HG02623 (cell line): ENCODE data around the gene NBPF11.
"Not testable (repeated sequence)": the region's sequence is repeated elsewhere in the genome, so short reads cannot be mapped to it uniquely, and the experiment has no call there.

Source experiments
- ATAC-seq: cut with Tn5 transposase; IDR thresholded peaks from one replicate; pipeline ENCODE4 v1.9.1; 2021; ENCODE audit warnings: moderate library complexity; ENCODE audit not compliant: unreplicated experiment

NBPF11 gene

DNA sequence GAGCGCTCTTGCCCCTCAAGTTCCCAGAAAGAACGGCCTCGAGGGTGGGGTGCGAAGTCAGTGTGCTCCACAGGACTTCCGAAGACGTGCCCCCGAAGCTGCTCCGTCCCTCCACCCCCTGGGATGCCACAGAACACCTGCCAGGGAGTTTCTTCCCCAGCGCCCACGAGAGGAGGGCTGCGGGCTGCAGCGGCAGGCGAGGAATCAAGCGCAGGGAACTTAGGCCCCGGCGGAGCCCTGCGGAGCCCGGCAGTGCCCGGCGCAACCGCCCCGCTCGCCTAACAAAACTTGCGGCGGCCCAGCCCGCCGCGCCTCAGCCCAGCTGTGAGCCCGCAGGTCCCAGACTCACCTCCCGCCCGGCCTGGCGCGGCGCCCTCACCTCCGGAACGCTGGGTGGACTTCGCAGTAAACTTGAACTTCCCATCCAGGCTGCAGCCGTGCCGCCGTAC lies 686 bp downstream of the NBPF11 start:
- peak; percentile 6 for ATAC-seq

DNA sequence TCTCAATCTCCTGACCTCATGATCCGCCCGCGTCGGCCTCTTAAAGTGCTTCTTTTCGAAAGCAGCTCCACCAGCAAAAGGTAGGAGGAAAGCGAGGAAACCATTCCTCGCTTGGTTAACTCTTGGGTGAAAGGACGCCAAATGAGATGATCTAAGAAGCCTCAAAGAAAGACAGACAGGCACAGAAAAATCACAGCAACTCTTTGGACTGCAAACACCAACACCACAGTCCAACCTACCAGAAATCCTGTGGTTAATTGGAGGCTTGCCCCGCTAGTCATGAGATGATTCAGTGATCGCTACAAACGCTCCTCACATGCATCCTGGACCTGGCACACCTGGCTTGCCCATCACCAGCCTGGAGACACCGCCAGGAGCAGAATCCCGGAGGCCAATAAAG lies 1.1 kb downstream of the NBPF11 start:
- not testable (repeated sequence) for ATAC-seq

DNA sequence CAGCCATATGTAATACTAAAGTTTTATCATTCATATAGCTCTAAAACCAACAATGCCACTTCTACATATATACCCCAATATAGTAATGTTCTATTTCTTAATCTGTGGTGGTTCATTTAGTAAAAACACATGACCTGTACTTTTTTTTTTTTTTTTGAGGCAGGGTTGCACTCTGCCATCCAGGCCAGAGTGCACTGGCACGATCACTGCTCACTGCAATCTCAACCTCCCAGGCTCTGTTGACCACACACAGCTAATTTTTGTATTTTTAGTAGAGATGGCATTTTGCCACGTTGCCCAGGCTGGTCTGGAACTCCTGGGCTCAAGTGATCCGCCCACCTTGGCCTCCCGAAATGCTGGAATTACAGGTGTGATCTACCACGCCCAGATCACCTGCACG lies 2.1 kb downstream of the NBPF11 start:
- not testable (repeated sequence) for ATAC-seq

DNA sequence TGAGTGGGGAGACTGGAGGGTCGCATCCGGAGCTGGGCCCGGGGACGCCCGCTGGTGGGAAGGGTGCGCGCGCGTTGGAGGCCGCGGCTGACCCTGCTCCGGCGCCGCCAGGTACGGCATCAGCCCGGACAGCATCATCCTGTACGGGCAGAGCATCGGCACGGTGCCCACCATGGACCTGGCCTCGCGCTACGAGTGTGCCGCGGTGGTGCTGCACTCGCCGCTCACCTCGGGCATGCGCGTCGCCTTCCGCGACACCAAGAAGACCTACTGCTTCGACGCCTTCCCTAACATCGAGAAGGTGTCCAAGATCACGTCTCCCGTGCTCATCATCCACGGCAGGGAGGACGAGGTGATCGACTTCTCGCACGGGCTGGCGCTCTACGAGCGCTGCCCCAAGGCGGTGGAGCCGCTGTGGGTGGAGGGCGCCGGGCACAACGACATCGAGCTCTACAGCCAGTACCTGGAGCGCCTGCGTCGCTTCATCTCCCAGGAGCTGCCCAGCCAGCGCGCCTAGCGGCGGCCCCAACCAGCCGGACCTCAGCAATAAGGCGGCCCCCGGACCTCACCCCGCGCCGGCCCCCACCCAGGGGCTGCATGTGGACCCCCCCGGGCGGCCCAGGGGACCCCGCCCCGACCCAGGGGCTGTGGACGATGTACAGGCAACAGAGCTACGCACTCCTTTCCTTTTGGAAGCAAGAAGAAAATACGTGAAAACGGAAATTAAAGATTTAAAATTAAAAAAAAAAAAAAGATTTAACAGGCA lies 2.8 kb downstream of the NBPF11 start:
- not testable (repeated sequence) for ATAC-seq

DNA sequence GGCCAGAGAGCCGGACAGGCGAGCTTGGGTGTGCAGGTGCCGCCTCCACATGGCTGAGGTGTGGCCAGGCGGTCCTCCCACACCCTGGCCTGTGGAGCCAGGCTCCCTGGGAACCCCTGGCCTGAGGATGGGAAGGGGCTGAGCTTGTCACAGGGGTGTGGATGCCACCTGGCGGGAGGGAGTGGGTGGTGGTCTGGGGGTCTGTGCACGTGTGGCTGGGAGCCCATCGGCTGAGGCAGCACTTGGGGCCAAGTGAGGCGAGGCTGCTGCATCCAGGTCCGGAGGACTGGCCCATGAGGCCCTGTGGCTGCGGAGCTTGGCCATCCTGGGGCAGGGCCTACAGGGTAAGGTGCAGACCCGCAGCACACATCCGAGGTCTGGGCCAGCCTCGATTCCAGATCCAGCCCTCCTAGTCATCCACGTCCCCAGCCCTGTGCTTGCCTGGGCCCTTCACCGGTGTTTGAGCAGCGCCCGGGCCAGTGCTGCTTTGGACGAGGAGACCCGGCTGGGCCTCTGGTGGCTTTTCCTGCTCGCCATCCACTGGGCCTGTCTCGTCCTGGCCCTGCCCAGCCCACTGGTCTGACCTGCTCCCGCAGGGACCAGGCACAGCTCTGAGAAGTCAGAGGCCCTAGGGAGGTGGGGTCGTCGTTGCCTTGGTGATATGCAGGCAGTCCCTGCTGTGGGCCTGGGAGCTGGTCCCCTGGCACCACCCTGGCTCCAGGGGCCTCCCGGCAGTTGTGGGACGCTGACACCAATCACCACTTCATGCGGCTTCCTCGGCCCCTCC lies 4.8 kb downstream of the NBPF11 start:
- not testable (repeated sequence) for ATAC-seq

DNA sequence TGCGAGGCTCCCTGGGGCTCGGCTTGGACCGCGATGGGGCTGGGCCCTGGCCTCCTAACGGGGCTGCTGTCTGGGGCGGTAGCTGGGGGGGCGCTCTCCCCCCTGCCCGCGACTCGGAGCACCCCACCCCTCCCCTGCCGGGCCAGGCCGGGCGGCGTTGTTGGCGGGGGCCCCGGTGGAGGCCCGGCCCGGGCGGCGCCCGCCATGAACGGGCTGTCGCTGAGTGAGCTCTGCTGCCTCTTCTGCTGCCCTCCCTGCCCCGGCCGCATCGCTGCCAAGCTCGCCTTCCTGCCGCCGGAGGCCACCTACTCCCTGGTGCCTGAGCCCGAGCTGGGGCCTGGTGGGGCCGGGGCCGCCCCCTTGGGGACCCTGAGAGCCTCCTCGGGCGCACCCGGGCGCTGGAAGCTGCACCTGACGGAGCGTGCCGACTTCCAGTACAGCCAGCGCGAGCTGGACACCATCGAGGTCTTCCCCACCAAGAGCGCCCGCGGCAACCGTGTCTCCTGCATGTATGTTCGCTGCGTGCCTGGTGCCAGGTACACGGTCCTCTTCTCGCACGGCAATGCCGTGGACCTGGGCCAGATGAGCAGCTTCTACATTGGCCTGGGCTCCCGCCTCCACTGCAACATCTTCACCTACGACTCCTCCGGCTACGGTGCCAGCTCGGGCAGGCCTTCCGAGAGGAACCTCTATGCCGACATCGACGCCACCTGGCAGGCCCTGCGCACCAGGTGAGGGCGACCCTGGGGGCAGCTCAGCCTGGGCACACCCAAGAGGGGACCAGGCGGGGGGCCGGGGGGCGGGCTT lies 5.7 kb downstream of the NBPF11 start:
- not testable (repeated sequence) for ATAC-seq

DNA sequence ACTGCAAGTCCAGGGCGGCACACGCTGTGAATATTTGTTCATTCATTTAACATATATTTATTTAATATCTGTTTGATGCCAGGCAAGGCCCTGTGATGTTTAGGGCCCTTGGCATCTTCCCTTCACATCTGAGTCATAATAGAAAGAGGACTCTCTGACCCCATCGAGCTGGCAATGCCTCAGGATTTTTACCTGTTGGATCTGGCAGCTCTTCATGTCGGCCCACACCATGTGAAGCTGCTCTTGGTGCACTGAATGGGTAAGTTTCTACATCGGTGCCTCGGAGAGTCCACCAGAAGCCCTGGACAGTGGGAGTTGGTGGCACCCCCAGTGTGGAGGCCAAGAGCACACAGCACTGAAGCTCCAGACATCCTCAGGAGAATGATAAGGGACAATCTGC lies 8.9 kb downstream of the NBPF11 start:
- not testable (repeated sequence) for ATAC-seq

DNA sequence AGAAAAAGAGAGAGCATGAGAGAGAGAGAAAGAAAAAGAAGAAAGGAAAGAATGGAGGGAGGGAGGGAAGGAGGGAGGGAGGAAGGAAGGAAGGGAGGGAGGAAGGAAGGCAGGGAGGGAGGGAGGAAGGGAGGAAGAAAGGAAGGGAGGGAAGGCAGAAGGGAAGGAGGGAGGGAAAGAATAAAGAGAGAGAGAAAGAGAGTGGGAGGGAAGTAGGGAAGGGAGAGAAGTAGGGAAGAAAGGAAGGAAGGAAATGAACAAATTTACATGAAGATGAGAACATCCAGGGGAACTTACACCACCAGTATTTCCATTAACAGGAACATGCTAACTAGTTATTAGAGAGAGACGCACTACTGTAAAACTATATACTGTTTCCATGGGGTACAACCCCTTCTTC lies 10.1 kb downstream of the NBPF11 start:
- ATAC-seq = not testable (repeated sequence)

DNA sequence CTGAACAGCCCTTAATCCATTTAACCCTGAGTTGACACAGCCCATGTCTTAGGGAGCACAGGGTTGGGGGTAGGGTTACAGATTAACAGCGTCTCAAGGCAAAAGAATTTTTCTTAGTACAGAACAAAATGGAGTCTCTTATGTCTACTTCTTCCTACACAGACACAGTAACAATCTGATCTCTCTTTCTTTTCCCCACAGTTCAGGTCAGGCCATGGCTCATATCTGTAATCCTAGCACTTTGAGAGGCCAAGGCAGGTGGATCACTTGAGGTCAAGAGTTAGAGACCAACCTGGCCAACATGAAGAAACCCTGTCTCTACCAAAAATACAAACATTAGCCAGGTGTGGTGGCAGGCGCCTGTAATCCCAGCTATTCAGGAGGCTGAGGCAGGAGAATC lies 13.5 kb downstream of the NBPF11 start:
- not testable (repeated sequence) for ATAC-seq

DNA sequence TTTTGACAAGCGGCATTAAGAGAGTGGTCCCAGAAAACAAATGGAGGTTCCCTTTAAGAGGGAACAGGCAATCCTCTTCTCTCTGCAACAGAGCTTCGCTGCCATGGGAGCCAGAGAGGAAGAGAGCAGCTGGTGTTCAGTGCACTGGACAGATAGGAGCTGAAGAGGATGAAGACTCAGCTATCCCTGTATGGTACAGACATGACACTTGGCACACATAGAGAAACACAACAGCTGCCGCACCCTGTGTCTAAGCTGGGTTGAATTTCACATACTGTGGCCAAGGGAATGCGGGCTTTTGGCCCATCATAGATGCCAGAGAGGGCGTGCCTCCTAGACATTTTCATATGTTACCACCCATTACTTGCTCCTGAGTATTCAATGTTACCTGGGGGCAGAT lies 29.7 kb downstream of the NBPF11 start:
- not testable (repeated sequence) for ATAC-seq

DNA sequence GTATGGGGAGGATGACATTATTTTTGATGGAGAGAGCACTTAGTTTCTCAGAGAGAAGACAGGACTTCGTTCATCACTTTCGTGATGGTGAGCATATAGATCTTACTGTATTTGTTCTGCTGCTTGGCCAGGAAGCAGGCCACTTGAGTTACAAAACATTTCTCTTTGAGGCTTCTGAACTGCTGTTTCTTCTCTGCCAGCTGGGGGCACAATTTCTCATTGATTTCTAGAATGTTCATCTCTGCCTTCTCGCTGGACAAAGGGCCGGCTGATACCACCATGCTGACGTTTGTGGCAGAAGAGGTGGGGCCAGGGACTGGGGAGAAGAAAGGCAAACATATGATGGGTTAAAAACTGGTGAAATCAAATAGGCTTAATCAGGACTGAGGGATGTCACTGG lies 31.7 kb downstream of the NBPF11 start:
- not testable (repeated sequence) for ATAC-seq

DNA sequence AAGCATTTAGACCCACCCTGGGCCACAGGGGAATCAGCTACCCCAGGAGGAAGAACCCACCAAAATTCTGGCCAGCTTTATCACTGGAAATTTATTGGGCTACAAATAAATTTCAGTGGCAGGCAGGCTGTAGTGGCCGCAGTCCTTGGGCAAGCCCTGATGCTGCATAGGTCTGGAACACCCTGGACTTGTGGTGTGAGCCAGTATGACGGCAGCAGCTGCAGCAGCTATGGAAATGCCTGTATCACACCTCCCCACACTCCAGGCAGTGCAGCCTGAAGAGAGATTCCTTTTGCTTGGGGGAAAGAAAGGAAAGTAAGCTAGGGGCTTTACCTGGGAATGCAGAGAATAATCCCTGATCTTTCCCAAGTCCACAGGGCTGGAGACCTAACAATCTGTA lies 56.3 kb downstream of the NBPF11 start:
- ATAC-seq = not testable (repeated sequence)

DNA sequence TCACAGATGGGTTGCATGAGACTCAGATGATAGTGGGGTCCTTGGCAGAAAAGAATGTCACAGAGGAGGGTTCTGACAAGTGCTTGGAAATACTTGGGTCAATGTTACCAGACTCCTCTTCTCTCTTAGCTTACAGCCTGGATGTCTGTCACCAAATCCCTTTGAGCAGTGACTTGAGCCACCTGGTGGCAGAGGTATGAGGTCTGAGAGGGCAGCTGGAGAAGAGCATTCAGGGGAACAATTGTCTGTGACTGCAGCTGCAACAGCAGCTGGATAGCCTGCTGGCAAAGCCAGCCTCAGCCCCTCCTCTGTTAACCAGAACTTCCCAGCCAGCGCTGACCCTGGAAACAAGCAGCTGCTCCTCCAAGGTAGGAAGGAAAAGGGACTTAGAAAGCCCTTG lies 65.9 kb downstream of the NBPF11 start:
- ATAC-seq = not testable (repeated sequence)

DNA sequence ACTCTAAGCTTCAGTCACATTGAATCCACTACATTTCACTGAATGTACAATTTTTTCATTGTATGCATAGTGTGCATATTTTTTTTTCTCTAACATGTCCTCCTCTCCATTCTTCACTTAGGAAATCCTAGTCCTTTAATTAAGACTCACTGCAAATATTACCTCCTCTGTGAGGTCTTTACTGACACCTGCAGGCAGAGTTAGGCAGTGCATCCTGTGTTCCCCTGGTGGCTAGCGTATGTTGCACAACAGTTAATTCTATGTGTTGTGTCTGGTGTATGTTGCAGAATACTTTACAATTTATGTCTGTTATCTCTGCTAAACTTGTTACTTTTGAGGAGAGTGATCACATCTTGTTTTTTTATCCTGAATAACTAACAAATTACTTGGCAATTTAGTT lies 70.9 kb downstream of the NBPF11 start:
- not testable (repeated sequence) for ATAC-seq

DNA sequence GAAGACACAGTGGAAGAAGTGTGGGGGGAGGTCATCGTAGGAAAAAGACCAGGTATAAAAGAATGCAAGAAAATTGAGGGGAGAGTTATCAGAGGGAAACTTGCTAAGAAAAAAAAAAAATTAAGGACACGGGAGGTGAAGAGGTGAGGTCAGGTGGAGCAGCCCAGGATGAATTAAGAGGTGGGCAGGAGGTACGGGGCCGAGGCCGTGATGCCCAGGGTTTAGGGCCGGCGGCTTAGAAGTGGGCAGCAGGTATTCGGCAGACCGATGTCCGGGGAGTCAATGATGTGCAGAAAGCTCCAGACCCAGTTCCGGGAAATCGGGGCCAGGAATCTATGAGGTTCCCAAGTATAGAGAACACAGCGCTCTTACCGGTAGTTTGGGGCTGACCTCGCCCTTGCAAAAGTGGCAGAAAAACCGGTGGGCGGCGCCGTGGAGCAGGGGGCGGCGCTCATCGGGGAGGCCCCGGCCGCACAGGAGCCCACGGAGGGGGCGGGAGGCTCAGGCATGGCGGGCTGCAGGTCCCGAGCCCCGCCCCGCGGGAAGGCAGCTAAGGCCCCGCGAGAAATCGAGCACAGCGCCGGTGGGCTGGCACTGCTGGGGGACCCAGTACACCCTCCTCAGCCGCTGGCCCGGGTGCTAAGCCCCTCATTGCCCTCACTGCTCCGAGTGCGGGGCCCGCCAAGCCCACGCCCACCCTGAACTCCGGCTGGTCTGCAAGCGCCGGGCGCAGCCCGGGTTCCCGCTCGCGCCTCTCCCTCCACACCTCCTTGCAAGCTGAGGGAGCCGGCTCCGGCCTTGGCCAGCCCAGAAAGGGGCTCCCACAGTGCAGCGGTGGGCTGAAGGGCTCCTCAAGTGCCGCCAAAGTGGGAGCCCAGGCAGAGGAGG lies 73.2 kb downstream of the NBPF11 start:
- not testable (repeated sequence) for ATAC-seq

DNA sequence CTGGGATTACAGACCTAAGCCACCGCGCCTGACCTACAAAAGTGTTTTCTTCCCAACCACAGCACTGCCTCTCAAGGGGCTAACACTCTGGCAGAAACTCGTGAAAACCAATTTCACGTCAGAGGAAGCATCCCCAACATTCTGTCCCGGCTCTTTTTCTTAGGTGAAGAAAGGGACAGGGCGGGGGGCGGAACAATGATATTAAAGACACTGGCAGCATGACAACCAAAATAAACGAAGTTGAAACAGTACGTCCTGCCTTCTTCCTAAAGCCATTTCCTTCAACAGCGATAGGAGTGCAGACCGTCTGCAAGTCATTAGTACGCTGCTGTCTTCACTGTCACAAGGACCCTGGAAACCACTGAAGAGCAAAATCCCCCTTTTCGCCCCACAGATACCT lies 74.0 kb downstream of the NBPF11 start:
- ATAC-seq = not testable (repeated sequence)

DNA sequence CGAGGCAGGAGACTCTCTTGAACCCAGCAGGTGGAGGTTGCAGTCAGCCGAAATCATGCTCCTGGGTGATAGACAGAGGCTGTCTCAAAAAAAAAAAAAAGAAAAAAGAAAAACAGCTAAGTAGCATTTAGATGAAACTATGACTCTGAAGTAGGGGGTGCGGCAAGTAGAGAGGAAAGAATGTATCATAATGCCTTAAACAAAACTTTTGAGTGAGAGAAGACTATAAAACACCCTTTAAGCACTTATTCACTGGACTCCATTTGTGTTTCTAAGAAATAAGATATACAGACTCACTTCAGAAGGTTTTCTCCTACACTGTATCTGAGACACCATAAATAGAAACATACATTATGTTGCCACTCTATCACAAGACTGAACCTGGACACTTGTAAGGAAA lies 74.6 kb downstream of the NBPF11 start:
- ATAC-seq = not testable (repeated sequence)

DNA sequence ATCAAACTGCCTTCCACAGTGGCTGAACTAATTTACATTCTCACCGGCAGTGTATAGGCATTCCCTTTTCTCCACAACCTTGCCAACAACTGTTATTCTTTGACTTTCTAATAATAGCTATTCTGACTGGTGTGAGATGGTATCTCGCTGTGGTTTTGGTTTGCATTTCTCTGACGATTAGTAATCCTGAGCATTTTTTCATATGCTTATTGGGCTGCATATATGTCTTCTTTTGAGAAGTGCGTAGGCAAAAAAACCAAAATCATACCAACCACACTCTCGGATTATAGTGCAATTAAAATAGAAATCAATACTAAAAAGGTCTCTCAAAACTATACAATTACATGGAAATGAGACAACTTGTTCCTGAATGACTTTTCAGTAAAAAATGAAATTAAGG lies 78.7 kb downstream of the NBPF11 start:
- not testable (repeated sequence) for ATAC-seq

DNA sequence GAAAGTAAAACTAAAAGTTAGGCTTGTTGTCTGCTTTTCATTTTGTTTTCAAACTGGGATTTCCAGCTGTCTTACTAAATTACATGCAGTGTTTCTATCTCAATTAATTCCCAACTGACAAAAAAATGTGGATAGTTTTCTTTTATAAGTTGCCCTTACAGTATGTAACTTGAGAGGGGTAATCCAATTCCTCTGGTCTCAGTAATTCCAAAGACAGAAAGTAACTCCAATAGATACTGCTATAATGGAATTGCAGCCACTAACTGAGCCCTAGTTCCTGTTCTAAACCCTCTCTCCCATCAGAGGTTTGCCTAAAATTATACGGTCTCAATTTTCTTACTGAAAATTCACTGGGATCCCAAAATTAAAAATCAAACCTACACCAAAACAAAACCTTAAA lies 83.5 kb downstream of the NBPF11 start:
- not testable (repeated sequence) for ATAC-seq

DNA sequence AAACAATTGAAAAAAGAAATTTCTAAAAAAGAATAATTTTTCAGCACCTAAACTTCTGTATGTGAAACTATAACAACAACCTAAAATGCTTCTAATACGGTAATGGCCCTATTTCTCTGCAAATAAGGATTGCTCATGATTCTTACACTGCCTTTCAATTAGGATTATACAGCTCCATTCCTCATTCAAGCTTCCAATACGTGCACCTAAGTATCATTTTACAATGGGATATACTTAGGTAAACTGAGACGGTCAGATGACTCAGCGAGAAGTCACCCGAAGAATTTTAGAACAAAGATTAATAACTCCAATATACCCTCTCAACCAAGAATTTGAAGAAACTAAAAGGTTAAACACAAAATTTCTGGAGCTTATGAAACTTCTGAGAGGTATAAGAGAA lies 83.9 kb downstream of the NBPF11 start:
- ATAC-seq = not testable (repeated sequence)
